Activated CD8-positive, alpha-beta memory T cell treated with anti-CD3 and anti-CD28 coated beads for 1 hour (primary cell): ENCODE measurements around the gene F9.

Experiments used
- DNase-seq, 2 donors: peaks; one replicate each; pipeline ENCODE4 v3.0.0-alpha.2; 2020; ENCODE audit warnings: low read depth in 1 of 2; ENCODE audit errors: extremely low read depth in 1 of 2

Gene F9

GRCh38 chrX:139596068-139596467 lies 65.5 kb downstream of the F9 start:
- no peak for DNase-seq

DNA sequence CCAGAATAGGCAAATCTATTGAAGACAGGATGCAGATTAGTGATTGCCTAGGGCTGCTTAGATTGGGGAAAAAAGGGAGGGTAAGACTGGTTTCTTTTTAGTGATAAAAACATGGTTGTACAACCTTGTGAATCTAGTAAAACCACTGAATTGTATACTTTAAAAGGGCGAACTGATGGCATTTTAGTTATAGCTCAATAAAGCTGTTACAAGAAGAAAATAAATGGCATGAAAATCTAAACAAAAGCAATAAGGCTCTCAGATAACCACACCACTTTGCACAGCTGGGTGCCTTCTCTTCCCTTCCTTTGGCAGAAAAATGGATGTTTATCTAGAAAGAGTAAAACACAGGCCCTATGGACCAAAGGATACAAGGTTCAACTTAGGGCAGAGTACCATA lies 69.6 kb downstream of the F9 start:
- DNase-seq: no peak
